Activated B cell treated with CpG ODN at 0.5 μM for 24 hours (primary cell): ENCODE data around the gene RNU6-9. TPM values are rescaled to one million over a fixed set of nuclear protein-coding genes. Genes with fewer than 3 reads are reported as not detected.
A peak's percentile ranks its signal among the peaks of the same experiment; 100 is the strongest.

Experiments used
- ATAC-seq: fragments of 200-7000 bp; cut with Tn5 transposase; one replicate; pipeline ENCODE4 v1.10.0; 2021; ENCODE audit warnings: low read depth, mild to moderate bottlenecking, moderate library complexity
- CTCF ChIA-PET: fragments of 350-600 bp; sonication (Branson Sonifier 250); formaldehyde crosslinking; loops from one replicate; lab custom pipeline; 2021; ENCODE audit warnings: antibody characterized with exemption; lab: Charles Lee
- POLR2A ChIA-PET: fragments of 350-600 bp; sonication (Branson Sonifier 250); formaldehyde crosslinking; loops from one replicate; lab custom pipeline; 2021; ENCODE audit warnings: antibody characterized with exemption; lab: Charles Lee
- DNase-seq: peaks from one replicate; pipeline ENCODE4 v3.0.0; 2022
- H3K27ac Mint-ChIP-seq: one replicate; pipeline ENCODE4 v1.8.0; 2020; ENCODE audit warnings: mixed read lengths
- H3K27me3 Mint-ChIP-seq: one replicate; pipeline ENCODE4 v1.8.0; 2021; ENCODE audit warnings: mixed read lengths
- H3K36me3 Mint-ChIP-seq: one replicate; pipeline ENCODE4 v1.8.0; 2021; ENCODE audit warnings: low read depth, mixed read lengths
- H3K4me1 Mint-ChIP-seq: one replicate; pipeline ENCODE4 v1.8.0; 2021; ENCODE audit warnings: mixed read lengths
- H3K4me3 Mint-ChIP-seq: one replicate; pipeline ENCODE4 v1.8.0; 2020; ENCODE audit warnings: mild to moderate bottlenecking, mixed read lengths
- H3K9me3 Mint-ChIP-seq: one replicate; pipeline ENCODE4 v1.8.0; 2020; ENCODE audit warnings: mixed read lengths
- CTCF ChIP-seq: fragments of 200-600 bp; IDR thresholded peaks from one replicate; pipeline ENCODE4 v1.8.0; 2022; ENCODE audit warnings: antibody characterized with exemption, mild to moderate bottlenecking
- intact Hi-C: fragments of 100-400 bp; cut with micrococcal nuclease; formaldehyde crosslinking; loops from one replicate; pipeline ENCODE4 v1.15.1; 2024
- total RNA-seq: library from RNA; stranded (reverse); gene quantifications from 2 replicates; pipeline ENCODE4 v1.2.3, GENCODE V29; 2022

Gene RNU6-9
- total RNA-seq, 1 donor from 2014 or later: not detected

- TF ChIP-seq CTCF: no peak
- H3K36me3 Mint-ChIP-seq: peaks cover 24% of the 10 kb centered on the region
- intact Hi-C loops: no loop called here
- DNase-seq (no peak), ATAC-seq (peak; percentile 36)
- ChIA-PET POLR2A (interaction anchor here (0.6 to 1.9 kb wide), 7 partner anchors 9 to 136 kb away, joined by 3 to 14 read pairs (median 6); partner anchors contain the start of genes PTBP1 and WDR18), CTCF (interaction anchor here (2.1 kb wide), 1 partner anchor 49 kb away, joined by 5 read pairs; no protein-coding TSS in a partner anchor)
- H3K4me1 Mint-ChIP-seq: peaks cover 41% of the 10 kb centered on the region
- no peaks in the 10 kb centered on the region for H3K27me3 Mint-ChIP-seq
- H3K4me3 Mint-ChIP-seq: peak overlapping the region; percentile 72
- H3K27ac Mint-ChIP-seq: peak overlapping the region; percentile 79
- no peaks in the 10 kb centered on the region for H3K9me3 Mint-ChIP-seq
Observed at GRCh38 chr19:932648-933552, 39.6 kb downstream of the RNU6-9 start.

- no peak for TF ChIP-seq CTCF
- no peak for ATAC-seq
- Mint-ChIP-seq H3K27me3 (no peaks in the 10 kb centered on the region), H3K27ac (peak overlapping the region; percentile 35), H3K4me3 (no peak overlapping the region), H3K36me3 (peaks cover 26% of the 10 kb centered on the region), H3K4me1 (peaks cover 48% of the 10 kb centered on the region), H3K9me3 (no peaks in the 10 kb centered on the region)
- POLR2A ChIA-PET: interaction anchor here (0.6 to 1.9 kb wide), 4 partner anchors 8 to 242 kb away, joined by 4 to 14 read pairs (median 6); no protein-coding TSS in a partner anchor
- intact Hi-C loops: no loop called here
- DNase-seq: no peak
- CTCF ChIA-PET: no interaction called here
Observed at GRCh38 chr19:933553-933882, 40.2 kb downstream of the RNU6-9 start.

- POLR2A ChIA-PET: interaction anchor here (0.5 to 1.9 kb wide), 5 partner anchors 10 to 474 kb away, joined by 3 to 8 read pairs (median 4); no protein-coding TSS in a partner anchor
Observed at GRCh38 chr19:934197-934840, 41.0 kb downstream of the RNU6-9 start.

GRCh38 chr19:934865-935479 is 41.7 kb downstream of the RNU6-9 start:
- Mint-ChIP-seq H3K27ac (no peak overlapping the region), H3K4me1 (peaks cover 54% of the 10 kb centered on the region), H3K27me3 (no peaks in the 10 kb centered on the region), H3K4me3 (no peak overlapping the region), H3K36me3 (peaks cover 22% of the 10 kb centered on the region), H3K9me3 (no peaks in the 10 kb centered on the region)
- no peak for TF ChIP-seq CTCF
- DNase-seq (no peak), ATAC-seq (peak; percentile 15)
- ChIA-PET CTCF (interaction anchor here (0.9 kb wide), 1 partner anchor 34 kb away, joined by 3 read pairs; no protein-coding TSS in a partner anchor), POLR2A (interaction anchor here (0.5 to 1.7 kb wide), 2 partner anchors 12 to 474 kb away, joined by 3 to 8 read pairs; no protein-coding TSS in a partner anchor)
- intact Hi-C loops: no loop called here

More at GRCh38 chr19:934197-934840, 41.0 kb downstream of the RNU6-9 start:
- Mint-ChIP-seq H3K4me1 (peaks cover 48% of the 10 kb centered on the region), H3K4me3 (no peak overlapping the region), H3K27me3 (no peaks in the 10 kb centered on the region), H3K9me3 (no peaks in the 10 kb centered on the region), H3K27ac (no peak overlapping the region), H3K36me3 (peaks cover 24% of the 10 kb centered on the region)
- CTCF ChIA-PET: interaction anchor here (0.9 kb wide), 1 partner anchor 35 kb away, joined by 3 read pairs; no protein-coding TSS in a partner anchor
- intact Hi-C loops: no loop called here
- ATAC-seq (no peak), DNase-seq (no peak)
- TF ChIP-seq CTCF: no peak
